HG03039 (cell line): ENCODE results near the gene SEMA4A.
"Not testable (repeated sequence)": the region's sequence is repeated elsewhere in the genome, so short reads cannot be mapped to it uniquely, and the experiment has no call there.

Source experiments
- ATAC-seq: cut with Tn5 transposase; IDR thresholded peaks from one replicate; pipeline ENCODE4 v1.9.1; 2021; ENCODE audit warnings: mild to moderate bottlenecking, moderate library complexity; ENCODE audit not compliant: unreplicated experiment

Gene SEMA4A

GRCh38 chr1:156118177-156118868, 35.1 kb upstream of the SEMA4A start:
- no peak for ATAC-seq

- ATAC-seq: no peak
Measured at GRCh38 chr1:156119503-156120209, 33.7 kb upstream of the SEMA4A start.

GRCh38 chr1:156120318-156120717, 33.1 kb upstream of the SEMA4A start:
- no peak for ATAC-seq

GRCh38 chr1:156121005-156121404, 32.4 kb upstream of the SEMA4A start:
- ATAC-seq: not testable (repeated sequence)

GRCh38 chr1:156121457-156121856, 31.9 kb upstream of the SEMA4A start:
- ATAC-seq: no peak

- ATAC-seq: no peak
Measured at GRCh38 chr1:156122086-156122485, 31.3 kb upstream of the SEMA4A start.

GRCh38 chr1:156122519-156123355, 30.6 kb upstream of the SEMA4A start:
- no peak for ATAC-seq

- ATAC-seq: no peak
Measured at GRCh38 chr1:156123356-156124196, 29.8 kb upstream of the SEMA4A start.

GRCh38 chr1:156124557-156125483, 28.6 kb upstream of the SEMA4A start:
- ATAC-seq: no peak

GRCh38 chr1:156125544-156125943, 27.8 kb upstream of the SEMA4A start:
- not testable (repeated sequence) for ATAC-seq

- peak; percentile 31 for ATAC-seq
Measured at GRCh38 chr1:156126043-156126629, 27.2 kb upstream of the SEMA4A start.

- ATAC-seq: no peak
Measured at GRCh38 chr1:156126630-156127534, 26.5 kb upstream of the SEMA4A start.

- no peak for ATAC-seq
Measured at GRCh38 chr1:156128308-156128653, 25.1 kb upstream of the SEMA4A start.

GRCh38 chr1:156128654-156129597, 24.5 kb upstream of the SEMA4A start:
- no peak for ATAC-seq

GRCh38 chr1:156129687-156130577, 23.5 kb upstream of the SEMA4A start:
- ATAC-seq: no peak

GRCh38 chr1:156130578-156130942, 22.8 kb upstream of the SEMA4A start:
- ATAC-seq: no peak
